ENCODE measurements around the gene RAMP3.

DNA sequence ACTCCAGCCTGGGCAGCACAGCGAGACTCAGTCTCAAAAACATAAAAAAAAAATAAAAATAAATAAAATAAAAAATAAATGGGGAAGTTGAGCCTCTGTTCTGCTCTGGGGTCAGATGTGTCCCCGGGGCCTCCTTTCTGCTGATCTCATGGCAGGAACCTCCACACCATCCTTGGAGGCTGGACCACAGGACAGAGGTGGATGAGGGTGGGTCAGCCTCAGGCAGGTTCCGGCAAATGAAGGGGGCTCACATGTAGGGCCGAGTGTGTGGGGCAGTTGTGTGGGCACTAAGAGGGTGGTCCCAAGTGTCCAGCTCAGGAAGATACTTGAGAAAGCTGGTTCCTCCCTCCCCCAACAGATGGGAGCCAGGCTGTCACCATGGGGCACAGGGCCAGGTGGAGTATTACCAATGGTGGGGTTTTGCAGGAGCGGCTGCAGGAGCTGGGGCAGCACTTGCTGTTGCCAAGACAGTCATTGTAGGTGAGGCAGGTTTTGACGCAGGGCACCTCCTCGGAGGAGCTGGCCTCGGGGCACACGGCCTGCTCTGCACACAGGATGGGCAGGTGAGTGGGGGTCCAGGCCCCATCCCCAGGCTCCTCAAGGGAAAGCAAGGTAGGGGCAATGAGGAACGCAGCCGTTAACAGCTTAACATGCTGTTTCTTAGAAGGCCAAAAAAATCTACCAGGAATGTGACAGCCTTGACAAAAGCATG, 32.2 kb upstream of the RAMP3 start:
- TF ChIP-seq CTCF (IDR thresholded peaks at IDR 0.05) (no peak), POLR2A (IDR thresholded peaks at IDR 0.05) (no peak)
